Measurements from ENCODE around the gene TMEM116. TPM values are rescaled to one million over a fixed set of nuclear protein-coding genes. Genes with fewer than 3 reads are reported as not detected.

TMEM116 gene
- total and polyA plus RNA-seq, 10 of the 15 experiments (the other 5 are each of a cell fraction or from before 2014, with no cell fraction given): 6.0 to 25.7 (median 8.5) TPM

DNA sequence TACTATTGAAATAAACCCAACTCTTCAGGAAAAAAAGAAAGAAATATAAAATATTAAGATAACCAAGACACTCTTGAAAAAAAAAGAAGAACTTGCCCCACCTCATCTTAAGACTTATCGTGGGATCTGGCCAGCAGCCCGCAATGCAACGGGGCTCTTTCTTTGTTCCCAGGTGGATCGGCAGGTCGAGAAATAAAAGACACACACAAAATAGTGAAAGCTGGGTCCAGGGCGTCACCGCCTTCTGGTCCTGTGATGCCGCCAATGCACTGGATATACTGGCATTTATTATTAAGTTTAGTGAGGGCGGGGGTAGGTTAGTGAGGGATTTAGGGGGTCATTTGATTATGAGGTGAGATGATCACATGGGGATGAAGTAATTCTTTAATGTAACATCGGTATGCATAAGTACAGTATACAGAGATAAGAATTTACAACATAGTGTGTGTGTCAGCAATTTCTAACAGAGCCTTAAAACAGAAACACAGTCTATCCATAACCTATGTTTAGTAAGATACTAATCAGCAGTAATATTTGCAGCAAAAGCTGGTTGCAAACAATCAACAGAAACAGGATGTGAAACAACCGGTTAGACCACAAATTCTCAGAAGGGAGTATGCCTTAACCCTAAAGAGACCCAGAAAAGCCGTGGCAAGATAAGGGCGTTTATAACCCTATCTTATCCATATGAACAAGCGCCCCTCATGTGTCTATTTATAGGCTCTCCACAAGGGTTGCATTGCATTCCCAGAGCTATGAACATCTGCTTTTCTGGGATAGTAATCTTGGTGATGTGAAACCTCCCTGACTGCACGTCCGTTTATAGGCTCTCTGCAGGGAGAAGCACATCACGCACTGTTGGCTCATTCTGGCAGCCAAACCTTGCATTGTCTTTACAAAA, 18.5 kb downstream of the TMEM116 start (continued):
- TF ChIP-seq SPI1 (IDR thresholded peaks at IDR 0.05; ENCODE audit: borderline replicate concordance, insufficient read depth, low read depth, low read length): peak; percentile 94
- peak; percentile 67 for TF ChIP-seq IKZF1 (conservative IDR thresholded peaks at IDR 0.05)
- peak; percentile 85 for TF ChIP-seq FOXM1 (IDR thresholded peaks at IDR 0.05; ENCODE audit: low read depth, low read length)
- peak; percentile 90 for TF ChIP-seq IRF4 (IDR thresholded peaks at IDR 0.05; ENCODE audit: low read depth, low read length)
- TF ChIP-seq EED (IDR thresholded peaks at IDR 0.05; ENCODE audit: low read depth): peak; percentile 86
- TF ChIP-seq CEBPB (IDR thresholded peaks at IDR 0.05; ENCODE audit: borderline replicate concordance in 1 of 2, low read depth in 2 of 2, low read length in 2 of 2): peak in 1 of 2 experiments; percentile 83; a peak in 1 of 4 replicates
- peak; percentile 69 for TF ChIP-seq ZNF217 (IDR thresholded peaks at IDR 0.05)
- TF ChIP-seq NR2C1 (IDR thresholded peaks at IDR 0.05): peak; percentile 35; the same call in 1 of the 2 replicates
- peak; percentile 20; the same call in 1 of the 2 replicates for TF ChIP-seq RAD51 (IDR thresholded peaks at IDR 0.05)
- TF ChIP-seq, protein P1, sequence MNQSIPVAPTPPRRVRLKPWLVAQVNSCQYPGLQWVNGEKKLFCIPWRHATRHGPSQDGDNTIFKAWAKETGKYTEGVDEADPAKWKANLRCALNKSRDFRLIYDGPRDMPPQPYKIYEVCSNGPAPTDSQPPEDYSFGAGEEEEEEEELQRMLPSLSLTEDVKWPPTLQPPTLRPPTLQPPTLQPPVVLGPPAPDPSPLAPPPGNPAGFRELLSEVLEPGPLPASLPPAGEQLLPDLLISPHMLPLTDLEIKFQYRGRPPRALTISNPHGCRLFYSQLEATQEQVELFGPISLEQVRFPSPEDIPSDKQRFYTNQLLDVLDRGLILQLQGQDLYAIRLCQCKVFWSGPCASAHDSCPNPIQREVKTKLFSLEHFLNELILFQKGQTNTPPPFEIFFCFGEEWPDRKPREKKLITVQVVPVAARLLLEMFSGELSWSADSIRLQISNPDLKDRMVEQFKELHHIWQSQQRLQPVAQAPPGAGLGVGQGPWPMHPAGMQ (IDR thresholded peaks at IDR 0.05; ENCODE audit: borderline replicate concordance): 0 out of 2 replicates have a peak, but pooled peaks have one; percentile 7
- peak; percentile 85 for TF ChIP-seq NFIC (IDR thresholded peaks at IDR 0.05; ENCODE audit: low read depth, low read length)
- TF ChIP-seq ATF7 (IDR thresholded peaks at IDR 0.05; ENCODE audit: low read depth): peak; percentile 61; the same call in 1 of the 2 replicates
- peak; percentile 75; the same call in 1 of the 2 replicates for TF ChIP-seq BACH1 (IDR thresholded peaks at IDR 0.05; ENCODE audit: borderline replicate concordance)
- TF ChIP-seq TBL1XR1 (IDR thresholded peaks at IDR 0.05; ENCODE audit: low read depth, low read length): peak; percentile 78
- peak; percentile 97 for TF ChIP-seq RUNX3 (IDR thresholded peaks at IDR 0.05; ENCODE audit: low read length)
- TF ChIP-seq BMI1 (IDR thresholded peaks at IDR 0.05; ENCODE audit: borderline replicate concordance): peak; percentile 42; the same call in 1 of the 2 replicates
- peak; percentile 92 for TF ChIP-seq MTA3 (IDR thresholded peaks at IDR 0.05; ENCODE audit: borderline replicate concordance, low read length)
- peak; percentile 83 for TF ChIP-seq MEF2B (IDR thresholded peaks at IDR 0.05; ENCODE audit: partially characterized antibody, poor library complexity, severe bottlenecking)
- peak; percentile 66; the same call in 1 of the 2 replicates for TF ChIP-seq CREM (IDR thresholded peaks at IDR 0.05; ENCODE audit: low read depth)
- peak in 1 of 2 experiments; percentile 72; a peak in 1 of 4 replicates for TF ChIP-seq ETV6 (conservative IDR thresholded peaks at IDR 0.05 in 1 of 2, IDR thresholded peaks at IDR 0.05 in 1 of 2; ENCODE audit: borderline replicate concordance in 1 of 2, low read depth in 1 of 2)
- TF ChIP-seq MEF2A (IDR thresholded peaks at IDR 0.05; ENCODE audit: insufficient read depth, low read depth, low read length): peak; percentile 77; the same call in 1 of the 2 replicates
- TF ChIP-seq EP300 (IDR thresholded peaks at IDR 0.05; ENCODE audit: borderline replicate concordance in 1 of 2, control insufficient read depth in 1 of 2, low read depth in 2 of 2, low read length in 2 of 2): peak; percentile 45 to 91; a peak in 3 of 4 replicates
- TF ChIP-seq JUNB (IDR thresholded peaks at IDR 0.05): peak; percentile 53
- TF ChIP-seq NR2F1 (conservative IDR thresholded peaks at IDR 0.05): peak; percentile 61
- peak; percentile 85 for TF ChIP-seq MTA2 (IDR thresholded peaks at IDR 0.05; ENCODE audit: low read depth)
- TF ChIP-seq GATAD2B (conservative IDR thresholded peaks at IDR 0.05; ENCODE audit: low read depth): peak; percentile 61; the same call in 1 of the 2 replicates
- 0 out of 2 replicates have a peak, but pooled peaks have one; percentile 53 for TF ChIP-seq MYB (IDR thresholded peaks at IDR 0.05; ENCODE audit: borderline replicate concordance, low read depth, low read length)
- TF ChIP-seq TCF12 (IDR thresholded peaks at IDR 0.05; ENCODE audit: low read depth, low read length): 0 out of 2 replicates have a peak, but pooled peaks have one; percentile 28
- 0 out of 3 replicates have a peak, but pooled peaks have one; percentile 12 for TF ChIP-seq POU2F2 (IDR thresholded peaks at IDR 0.05; ENCODE audit: borderline replicate concordance, low read depth, low read length)
- peak; percentile 26; the same call in 1 of the 2 replicates for TF ChIP-seq CREB1 (IDR thresholded peaks at IDR 0.05; ENCODE audit: low read depth)

Data from GM12878 (cell line).